Measurements from ENCODE around the gene UST.

GRCh38 chr6:148839044-148839443 lies 92.2 kb downstream of the UST start:
- TF ChIP-seq RAD21 (IDR thresholded peaks at IDR 0.05; ENCODE audit: low read depth), result no peak
- TF ChIP-seq EZH2phosphoT487 (IDR thresholded peaks at IDR 0.05; ENCODE audit: borderline replicate concordance), result no peak
- TF ChIP-seq SP1 (IDR thresholded peaks at IDR 0.05; ENCODE audit: low read depth), result no peak
- TF ChIP-seq POLR2A (IDR thresholded peaks at IDR 0.05; ENCODE audit: borderline replicate concordance, extremely low read depth, insufficient read depth, insufficient read length), result no peak
- TF ChIP-seq CTCF (IDR thresholded peaks at IDR 0.05 in 2 of 3, conservative IDR thresholded peaks at IDR 0.05 in 1 of 3; ENCODE audit: borderline replicate concordance in 1 of 3, insufficient read depth in 1 of 3, low read depth in 2 of 3, low read length in 2 of 3), result no peak
- TF ChIP-seq ZBTB33 (IDR thresholded peaks at IDR 0.05; ENCODE audit: extremely low read depth, insufficient replicate concordance, low read length), result no peak
- no peak for TF ChIP-seq EGR1 (IDR thresholded peaks at IDR 0.05; ENCODE audit: low read depth)
- no peak for TF ChIP-seq ELF1 (IDR thresholded peaks at IDR 0.05; ENCODE audit: borderline replicate concordance, low read depth)
- TF ChIP-seq MAX (IDR thresholded peaks at IDR 0.05), result no peak
- no peak for TF ChIP-seq ZNF274 (IDR thresholded peaks at IDR 0.05; ENCODE audit: low read depth, low read length)
- no peak for TF ChIP-seq REST (IDR thresholded peaks at IDR 0.05; ENCODE audit: low read depth)
